Right lobe of liver (tissue), 6 donors: Measurements from ENCODE around the gene AAK1. TPM values are rescaled to one million over a fixed set of nuclear protein-coding genes. Genes with fewer than 3 reads are reported as not detected.
"Not testable (repeated sequence)": the region's sequence is repeated elsewhere in the genome, so short reads cannot be mapped to it uniquely, and the experiment has no call there.

ENCODE experiments used
- ATAC-seq, 4 donors: fragments of 200-7000 bp; cut with Tn5 transposase; one replicate each; pipeline ENCODE4 v1.9.1; 2020; ENCODE audit warnings: mild to moderate bottlenecking in 4 of 4, moderate library complexity in 4 of 4
- DNase-seq, 3 donors: peaks; one replicate each; pipeline ENCODE4 v3.0.0-alpha.2; 2020
- H3K27ac ChIP-seq, 3 donors: fragments of 200-600 bp; one replicate each; pipeline ENCODE4 v1.8.0; 2022
- H3K27me3 ChIP-seq, 2 donors: fragments of 200-600 bp; one replicate each; pipeline ENCODE4 v1.8.0; 2022
- H3K36me3 ChIP-seq, 4 donors: fragments of 200-600 bp; sonication (generic) in 1 of 4; one replicate each; pipeline versions ENCODE4 v1.5.1 to v1.8.0; 2017 to 2022; ENCODE audit warnings: control low read depth in 1 of 4
- H3K4me1 ChIP-seq, 4 donors: fragments of 200-600 bp; sonication (generic) in 1 of 4; one replicate each; pipeline versions ENCODE4 v1.5.1 to v1.8.0; 2017 to 2022; ENCODE audit warnings: control low read depth in 1 of 4
- H3K4me3 ChIP-seq, 3 donors: fragments of 200-600 bp; one replicate each; pipeline ENCODE4 v1.8.0; 2022
- H3K9me3 ChIP-seq, 4 donors: fragments of 200-600 bp; sonication (generic) in 1 of 4; one replicate each; pipeline versions ENCODE4 v1.5.1 to v1.8.0; 2017 to 2022; ENCODE audit warnings: control low read depth in 1 of 4
- CTCF ChIP-seq, 4 donors: fragments of 200-600 bp in 3 of 4; fragments of 450-650 bp in 1 of 4; IDR thresholded peaks; one replicate each; pipeline versions ENCODE4 v1.5.1 to v1.8.0; 2016 to 2022; ENCODE audit warnings: antibody characterized with exemption in 4 of 4, mild to moderate bottlenecking in 2 of 4
- POLR2A ChIP-seq: fragments of 450-650 bp; IDR thresholded peaks from one replicate; pipeline ENCODE4 v1.6.1; 2017; ENCODE audit warnings: antibody characterized with exemption, mild to moderate bottlenecking
- WGBS: methylation state at CpG from one replicate; pipeline ENCODE4 v1.1.6; 2018; ENCODE audit warnings: low coverage, low lambda C conversion rate; ENCODE audit not compliant: insufficient coverage; ENCODE audit errors: missing lambda C conversion rate; 5-methylcytosine and 5-hydroxymethylcytosine counted together
- intact Hi-C, 2 donors: fragments of 100-400 bp; cut with DNase I; formaldehyde crosslinking; loops; one replicate each; pipeline versions ENCODE4 v1.11.2 to v1.14.1; 2022
- total RNA-seq, 6 experiments: library from RNA; depleted of rRNA in 2 of 6; stranded (reverse); fragments of >200 nt in 2 of 6; fragmentation: NEBNext Ultra II Directional in 3 of 6; extraction: Animal tissue kit (Norgen Biotek cat#: 25700) in 3 of 6; gene quantifications; one replicate each; pipeline versions ENCODE4 v1.1.0 to v1.2.4, GENCODE V29; 2016 to 2023
- donor health status: DM: no; HTN: yes; CAD: no.
- donor health status: DM: no; HTN: no; CAD: no.
- donor health status: DM: no; HTN: no; CAD: no.
- donor health status: DM: no; HTN: yes; CAD: no.
- donor health status: DM: no; HTN: yes; CAD: no.

Gene AAK1
- total RNA-seq, 6 experiments from 2014 or later, result 12.7 to 30.5 (median 20.5) TPM

- Histone ChIP-seq H3K9me3 (no peaks in the 10 kb centered on the region), H3K4me1 (no peaks in the 10 kb centered on the region), H3K27ac (no peak overlapping the region), H3K4me3 (no peak overlapping the region), H3K36me3 (no peaks in the 10 kb centered on the region), H3K27me3 (no peaks in the 10 kb centered on the region)
- TF ChIP-seq POLR2A (no peak), CTCF (IDR thresholded peaks at IDR 0.05) (no peak)
- intact Hi-C loops, result no loop called here
- DNase-seq (no peak), ATAC-seq (no peak)
- 79% methylated on average over 5 of the region's 5 CpGs for WGBS
Observed at GRCh38 chr2:69449906-69450305, 193.6 kb downstream of the AAK1 start.

GRCh38 chr2:69443673-69444072 lies 199.9 kb downstream of the AAK1 start:
- DNase-seq, H3K4me3 ChIP-seq, ATAC-seq, H3K27me3 ChIP-seq, H3K4me1 ChIP-seq, H3K36me3 ChIP-seq, H3K27ac ChIP-seq, intact Hi-C loops, H3K9me3 ChIP-seq: not testable (repeated sequence)
- WGBS, result 74% methylated on average over 3 of the region's 3 CpGs

- H3K27me3 ChIP-seq, intact Hi-C loops, H3K4me3 ChIP-seq, DNase-seq, H3K9me3 ChIP-seq, ATAC-seq, H3K27ac ChIP-seq, H3K36me3 ChIP-seq: not testable (repeated sequence)
- WGBS, result 95% methylated on average over 2 of the region's 2 CpGs
- H3K4me1 ChIP-seq, result peaks cover 0 to 12% (median 2%) of the 10 kb centered on the region in 4 donors
Observed at GRCh38 chr2:69439499-69439898, 204.0 kb downstream of the AAK1 start.

GRCh38 chr2:69438580-69438979 lies 205.0 kb downstream of the AAK1 start:
- intact Hi-C loops, result no loop called here
- no peaks in the 10 kb centered on the region for H3K27me3 ChIP-seq
- DNase-seq (no peak), ATAC-seq (no peak)
- peak overlapping the region in 1 of 3 donors; percentile 95 for H3K27ac ChIP-seq
- H3K36me3 ChIP-seq, result no peaks in the 10 kb centered on the region
- H3K4me1 ChIP-seq, result peaks cover 0 to 12% (median 2%) of the 10 kb centered on the region in 4 donors
- no peaks in the 10 kb centered on the region for H3K9me3 ChIP-seq
- 100% methylated on average over 1 of the region's 6 CpGs for WGBS
- H3K4me3 ChIP-seq, result no peak overlapping the region
- TF ChIP-seq CTCF (IDR thresholded peaks at IDR 0.05) (no peak), POLR2A (no peak)

- H3K27ac ChIP-seq, result peak overlapping the region; percentile 85 to 96 (median 95)
- intact Hi-C loops, result no loop called here
- 63% methylated on average over 7 of the region's 7 CpGs for WGBS
- peak in 1 of 3 donors; percentile 53 for DNase-seq
- no peaks in the 10 kb centered on the region for H3K27me3 ChIP-seq
- TF ChIP-seq POLR2A (no peak), CTCF (IDR thresholded peaks at IDR 0.05) (no peak)
- H3K36me3 ChIP-seq, result no peaks in the 10 kb centered on the region
- peak overlapping the region; percentile 82 to 96 (median 92) for H3K4me3 ChIP-seq
- H3K4me1 ChIP-seq, result peaks cover 0 to 12% (median 2%) of the 10 kb centered on the region in 4 donors
- peak; percentile 40 to 57 (median 43) for ATAC-seq
- H3K9me3 ChIP-seq, result no peaks in the 10 kb centered on the region
Observed at GRCh38 chr2:69437751-69438154, 205.8 kb downstream of the AAK1 start.
